Vagina (tissue), 2 donors: ENCODE data around the gene C11orf97.

Experiments
- POLR2A ChIP-seq, 2 donors: fragments of 450-650 bp; IDR thresholded peaks; one replicate each; pipeline ENCODE4 v1.6.1; 2017; ENCODE audit warnings: antibody characterized with exemption in 2 of 2, mild to moderate bottlenecking in 2 of 2, moderate library complexity in 2 of 2
- POLR2AphosphoS5 ChIP-seq, 2 donors: sonication (generic); formaldehyde crosslinking; IDR thresholded peaks; one replicate each; pipeline ENCODE4 v1.9.0; 2017; ENCODE audit warnings: antibody characterized with exemption in 2 of 2, mild to moderate bottlenecking in 2 of 2, low read depth in 1 of 2; ENCODE audit not compliant: insufficient read depth in 1 of 2
- TF ChIP-seq, protein P1 (sequence below), 3 experiments: fragments of 450-650 bp in 2 of 3; fragments of 200-600 bp in 1 of 3; sonication (generic) in 1 of 3; IDR thresholded peaks; one replicate each; pipeline ENCODE4 v1.5.1; 2017 to 2019; ENCODE audit warnings: antibody characterized with exemption in 3 of 3, mild to moderate bottlenecking in 2 of 3, moderate library complexity in 2 of 3

GRCh38 chr11:94576306-94576705 is 64.0 kb downstream of the C11orf97 start:
- TF ChIP-seq POLR2A (IDR thresholded peaks at IDR 0.05) (no peak), POLR2AphosphoS5 (IDR thresholded peaks at IDR 0.05; ENCODE audit: insufficient read depth in 1 of 2, low read depth in 1 of 2) (no peak)
- TF ChIP-seq, protein P1, sequence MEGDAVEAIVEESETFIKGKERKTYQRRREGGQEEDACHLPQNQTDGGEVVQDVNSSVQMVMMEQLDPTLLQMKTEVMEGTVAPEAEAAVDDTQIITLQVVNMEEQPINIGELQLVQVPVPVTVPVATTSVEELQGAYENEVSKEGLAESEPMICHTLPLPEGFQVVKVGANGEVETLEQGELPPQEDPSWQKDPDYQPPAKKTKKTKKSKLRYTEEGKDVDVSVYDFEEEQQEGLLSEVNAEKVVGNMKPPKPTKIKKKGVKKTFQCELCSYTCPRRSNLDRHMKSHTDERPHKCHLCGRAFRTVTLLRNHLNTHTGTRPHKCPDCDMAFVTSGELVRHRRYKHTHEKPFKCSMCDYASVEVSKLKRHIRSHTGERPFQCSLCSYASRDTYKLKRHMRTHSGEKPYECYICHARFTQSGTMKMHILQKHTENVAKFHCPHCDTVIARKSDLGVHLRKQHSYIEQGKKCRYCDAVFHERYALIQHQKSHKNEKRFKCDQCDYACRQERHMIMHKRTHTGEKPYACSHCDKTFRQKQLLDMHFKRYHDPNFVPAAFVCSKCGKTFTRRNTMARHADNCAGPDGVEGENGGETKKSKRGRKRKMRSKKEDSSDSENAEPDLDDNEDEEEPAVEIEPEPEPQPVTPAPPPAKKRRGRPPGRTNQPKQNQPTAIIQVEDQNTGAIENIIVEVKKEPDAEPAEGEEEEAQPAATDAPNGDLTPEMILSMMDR (IDR thresholded peaks at IDR 0.05), result no peak
